Activated CD4-positive, alpha-beta T cell treated with anti-CD3 and anti-CD28 coated beads for 24 hours (primary cell): ENCODE results near the gene OR6J1.
"Not testable (repeated sequence)": the region's sequence is repeated elsewhere in the genome, so short reads cannot be mapped to it uniquely, and the experiment has no call there.

Source experiments
- DNase-seq, 2 donors: peaks; one replicate each; pipeline ENCODE4 v3.0.0-alpha.2; 2020; ENCODE audit warnings: low read depth in 2 of 2

OR6J1 gene

GRCh38 chr14:22606380-22606779 lies 37.8 kb downstream of the OR6J1 start:
- no peak for DNase-seq

GRCh38 chr14:22602862-22603261 lies 41.3 kb downstream of the OR6J1 start:
- no peak for DNase-seq

DNA sequence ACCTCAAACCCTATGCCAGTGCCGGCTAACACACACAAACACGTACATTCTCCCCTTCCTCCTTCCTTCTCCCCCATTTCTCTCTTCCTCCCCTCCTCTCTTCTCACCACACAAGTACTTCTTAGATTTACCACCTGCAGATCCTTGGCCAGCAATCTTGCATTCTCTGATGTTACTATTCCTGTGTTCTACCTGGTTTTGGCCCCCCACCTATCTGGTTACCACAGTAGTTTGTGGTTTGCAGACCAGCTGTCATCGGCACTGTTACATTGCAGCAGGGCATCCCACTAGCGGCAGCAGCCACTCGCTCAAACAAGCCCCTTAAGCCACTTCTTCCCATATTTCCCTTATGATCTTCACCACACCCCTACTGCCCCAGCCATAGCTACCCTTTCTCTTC lies 42.2 kb downstream of the OR6J1 start:
- DNase-seq = no peak

DNA sequence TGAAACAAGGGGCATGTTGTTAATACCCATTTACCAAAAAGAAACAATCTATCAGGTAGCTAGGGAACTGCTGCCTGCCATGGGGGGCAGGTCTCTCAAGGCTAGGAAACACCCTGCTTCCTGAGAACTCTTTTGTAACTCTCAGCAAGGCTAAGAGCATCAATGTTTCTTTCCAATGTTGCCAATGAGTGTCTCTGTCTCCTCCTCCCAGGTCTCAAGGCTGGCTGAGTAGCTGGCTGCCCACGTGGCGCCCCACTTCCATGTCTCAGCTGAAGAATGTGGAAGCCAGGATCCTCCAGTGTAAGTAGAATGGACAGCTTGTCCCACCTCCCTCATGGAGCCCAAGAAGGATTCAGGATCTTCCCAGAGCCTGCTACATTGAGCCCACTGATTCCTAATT lies 42.7 kb downstream of the OR6J1 start:
- DNase-seq = no peak

- no peak for DNase-seq
Observed at GRCh38 chr14:22600027-22600426, 44.1 kb downstream of the OR6J1 start.

GRCh38 chr14:22599349-22599748 lies 44.8 kb downstream of the OR6J1 start:
- DNase-seq = no peak

GRCh38 chr14:22598896-22599244 lies 45.3 kb downstream of the OR6J1 start:
- no peak for DNase-seq

DNA sequence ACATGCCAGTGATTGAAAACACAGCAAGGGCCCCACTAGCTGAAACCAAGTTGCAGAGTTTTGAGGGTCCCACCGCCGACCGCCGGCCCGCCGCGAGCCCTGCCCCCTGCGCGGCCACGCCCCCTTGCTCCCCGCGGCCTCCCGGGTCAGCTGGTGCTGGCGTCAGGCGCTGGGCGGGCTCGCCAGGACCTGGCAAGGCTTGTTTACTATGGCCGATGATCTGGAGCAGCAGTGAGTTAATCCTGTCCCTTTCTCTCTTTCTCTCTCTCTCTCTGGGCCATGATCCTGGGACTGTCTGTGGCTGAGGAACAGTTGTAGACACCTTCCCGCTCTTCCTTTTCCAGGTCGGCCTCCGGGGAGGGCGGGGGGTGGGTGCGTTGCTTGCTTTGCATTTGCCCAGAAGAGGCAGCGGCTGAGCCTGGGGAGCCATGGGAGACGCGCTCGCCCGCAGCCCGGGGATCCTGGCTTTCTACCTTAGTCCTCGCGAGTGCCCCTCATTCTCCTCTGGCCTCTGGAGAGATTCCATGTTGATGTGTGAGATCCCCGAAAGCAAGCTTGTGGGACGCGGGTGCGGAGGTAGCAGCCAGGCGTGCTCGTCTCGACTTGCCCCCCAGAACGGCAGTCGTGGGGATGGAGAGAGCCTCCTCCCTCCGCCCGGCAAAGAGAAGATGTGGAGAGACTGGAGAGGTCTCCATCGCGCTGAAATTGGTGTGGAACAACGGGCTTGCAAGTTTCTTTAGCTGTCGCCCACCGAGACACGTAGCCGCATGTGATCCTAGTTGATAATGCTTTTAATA lies 45.9 kb downstream of the OR6J1 start, which contains the start of gene ABHD4:
TSS of gene ABHD4 (plus strand) at position 202 of the 797 bp plus-strand sequence. CDS start at position 209, 7 bp downstream.
- no peak for DNase-seq

DNA sequence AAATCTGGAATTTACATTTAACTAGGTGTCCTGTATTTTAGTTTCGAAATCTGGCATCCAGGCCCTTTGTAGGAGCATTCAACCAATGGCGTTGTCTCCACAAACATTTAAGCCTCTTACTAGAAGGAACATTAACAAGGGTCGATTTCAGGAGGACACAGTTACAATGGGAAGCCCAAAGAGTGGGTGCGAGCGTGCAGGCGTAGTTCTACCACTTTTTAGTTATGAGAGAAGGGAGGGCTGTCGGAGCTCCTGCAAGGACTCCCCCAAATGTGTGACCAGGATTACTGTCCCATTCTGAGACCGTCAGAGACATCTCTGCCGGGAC lies 46.4 kb downstream of the OR6J1 start:
- no peak for DNase-seq

DNA sequence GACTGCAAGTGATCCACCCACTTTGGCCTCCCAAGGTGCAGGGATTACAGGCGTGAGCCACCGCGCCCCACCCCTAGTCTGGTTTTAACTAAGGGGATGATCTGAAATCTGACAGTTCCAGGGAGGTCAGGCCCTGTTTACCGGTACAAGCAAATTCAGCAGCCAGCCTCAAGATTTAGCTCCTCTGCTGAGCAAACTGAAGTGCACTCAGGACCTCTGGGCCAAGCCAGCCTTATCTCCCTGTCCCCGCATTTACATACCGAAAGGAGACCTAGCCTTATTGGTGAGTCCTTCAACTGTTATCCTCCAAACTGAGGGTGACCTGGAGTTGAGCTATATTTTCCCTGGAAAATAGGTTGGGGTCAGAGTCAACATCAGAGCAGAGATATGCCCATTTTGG lies 46.9 kb downstream of the OR6J1 start:
- no peak for DNase-seq

- DNase-seq = no peak
Observed at GRCh38 chr14:22596354-22596879, 47.7 kb downstream of the OR6J1 start.

DNA sequence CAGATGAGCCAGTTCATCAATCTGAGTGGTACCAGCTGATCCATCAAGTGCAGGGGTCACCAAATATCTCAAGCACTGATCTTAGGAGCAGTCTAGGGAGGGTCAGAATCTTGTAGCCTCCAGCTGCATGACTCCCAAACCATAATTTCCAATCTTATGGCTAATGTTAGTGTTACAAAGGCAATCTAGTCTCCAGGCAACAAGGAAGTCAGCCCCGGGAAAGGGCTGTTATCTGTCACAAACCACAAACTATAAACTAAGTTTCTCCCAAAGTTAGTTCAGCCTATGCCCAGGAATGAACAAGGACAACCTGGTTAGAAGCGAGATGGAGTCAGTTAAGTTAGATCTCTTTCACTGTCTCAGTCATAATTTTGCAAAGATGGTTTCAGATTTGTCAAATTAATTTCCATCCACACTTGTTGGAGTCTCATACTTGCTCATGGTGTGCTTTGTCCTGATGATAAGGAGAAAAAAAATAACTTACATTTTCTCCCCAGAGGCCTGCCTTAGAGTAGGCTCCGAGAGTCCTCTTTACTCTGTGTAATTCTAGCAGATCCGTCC lies 49.9 kb downstream of the OR6J1 start:
- DNase-seq = no peak

GRCh38 chr14:22593601-22594000 lies 50.6 kb downstream of the OR6J1 start:
- no peak for DNase-seq

DNA sequence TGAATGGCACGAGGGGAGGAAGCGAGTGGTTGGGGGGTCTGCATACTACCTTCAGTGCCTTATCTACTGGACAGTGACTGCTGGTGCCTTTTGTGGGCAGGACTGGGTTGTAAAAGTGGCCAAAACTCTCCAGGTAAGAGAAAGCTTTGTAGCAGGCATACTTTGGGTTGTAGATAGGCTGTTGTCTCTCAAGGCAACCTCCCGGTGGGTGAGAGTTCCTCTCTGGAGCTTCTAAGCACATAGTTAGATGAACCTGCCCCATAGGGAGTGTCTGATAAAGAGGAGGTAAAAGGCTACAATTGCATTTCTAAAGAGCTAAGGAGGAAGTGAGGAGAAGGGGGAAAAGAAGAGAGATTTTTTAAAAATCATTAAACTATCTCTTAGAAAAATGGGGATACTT lies 51.0 kb downstream of the OR6J1 start:
- no peak for DNase-seq

- peak; percentile 98 for DNase-seq
Observed at GRCh38 chr14:22589096-22589839, 54.9 kb downstream of the OR6J1 start, which contains the start of gene DAD1. Gene DAD1 (minus strand): TSS chr14:22589224. CDS start chr14:22589157, 67 bp downstream.

DNA sequence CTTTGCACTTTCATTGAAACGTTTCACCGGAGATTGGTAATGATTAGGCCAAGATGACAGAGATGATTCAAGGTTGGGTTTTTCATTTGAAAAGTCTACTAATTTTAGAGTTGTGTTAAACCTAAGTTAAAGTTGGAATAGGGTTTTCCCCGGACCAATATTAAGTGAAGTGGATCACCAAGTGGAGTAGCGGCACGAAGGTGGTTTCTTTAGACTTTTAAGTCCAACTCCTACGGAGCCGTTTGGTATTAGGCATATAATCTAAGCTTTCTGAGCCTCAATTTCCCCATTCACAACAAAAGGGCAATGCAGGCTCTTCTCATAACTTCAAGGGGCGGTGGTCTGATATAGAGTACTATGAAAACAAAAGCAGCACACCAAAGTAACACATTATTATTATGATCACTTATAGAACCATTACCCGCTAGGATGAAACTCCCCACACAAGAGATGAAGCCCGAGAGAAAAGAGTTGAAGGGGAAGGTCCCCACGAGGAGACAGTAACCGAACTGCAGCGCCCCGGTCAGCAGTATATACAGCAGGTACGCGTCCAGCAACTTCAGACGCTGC lies 55.5 kb downstream of the OR6J1 start:
- no peak for DNase-seq

DNA sequence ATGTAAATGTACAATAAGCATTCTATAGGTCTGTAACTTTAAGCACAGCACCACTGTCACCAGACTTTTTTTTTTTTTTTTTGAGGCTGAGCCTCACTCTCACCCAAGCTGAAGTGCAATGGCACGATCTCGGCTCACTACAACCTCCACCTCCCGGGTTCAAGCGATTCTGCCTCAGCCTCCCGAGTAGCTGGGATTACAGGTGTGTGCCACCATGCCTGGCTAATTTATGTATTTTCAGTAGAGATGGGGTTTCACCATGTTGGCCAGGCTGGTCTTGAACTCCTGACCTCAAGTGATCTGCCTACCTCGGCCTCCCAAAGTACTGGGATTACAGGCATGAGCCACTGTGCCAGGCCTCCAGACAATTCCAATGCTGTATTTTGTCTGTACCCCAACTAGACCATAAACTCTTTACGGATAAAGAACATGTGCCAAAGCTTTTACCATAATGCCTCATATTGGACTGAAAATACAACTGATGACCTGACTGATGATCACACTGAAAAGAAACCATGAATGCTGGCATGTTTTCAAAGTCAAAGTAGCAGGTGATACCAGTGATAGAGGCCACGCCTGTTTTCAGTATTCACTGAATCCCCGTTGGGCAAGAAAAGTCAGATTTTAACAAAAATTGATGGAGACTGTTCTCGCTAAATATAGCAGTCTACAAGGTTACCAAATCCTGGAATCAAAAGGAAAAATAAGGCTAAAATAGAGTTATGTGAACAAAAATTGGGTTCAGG lies 56.3 kb downstream of the OR6J1 start:
- DNase-seq = not testable (repeated sequence)

GRCh38 chr14:22587247-22587646 lies 56.9 kb downstream of the OR6J1 start:
- DNase-seq = no peak

GRCh38 chr14:22583994-22584393 lies 60.2 kb downstream of the OR6J1 start:
- DNase-seq = no peak
